AG09309 (cell line): ENCODE data around the gene PRKAG2.
A peak's percentile ranks its signal among the peaks of the same experiment; 100 is the strongest.

Experiments used
- DNase-seq: peaks from one replicate; pipeline ENCODE4 v3.0.0-alpha.2; 2010; ENCODE audit warnings: low read depth
- H3K4me3 ChIP-seq: 2 replicates; pipeline ENCODE4 v1.5.1; 2011; ENCODE audit warnings: mild to moderate bottlenecking, low read depth, low read length, moderate library complexity; ENCODE audit not compliant: control insufficient read depth
- TF ChIP-seq, protein P1 (sequence below): IDR thresholded peaks from 2 replicates; pipeline ENCODE4 v1.5.1; 2011; ENCODE audit warnings: mild to moderate bottlenecking, low read depth, low read length, inconsistent platforms; ENCODE audit not compliant: insufficient read depth, control insufficient read depth; ENCODE audit errors: missing control alignments

PRKAG2 gene

DNA sequence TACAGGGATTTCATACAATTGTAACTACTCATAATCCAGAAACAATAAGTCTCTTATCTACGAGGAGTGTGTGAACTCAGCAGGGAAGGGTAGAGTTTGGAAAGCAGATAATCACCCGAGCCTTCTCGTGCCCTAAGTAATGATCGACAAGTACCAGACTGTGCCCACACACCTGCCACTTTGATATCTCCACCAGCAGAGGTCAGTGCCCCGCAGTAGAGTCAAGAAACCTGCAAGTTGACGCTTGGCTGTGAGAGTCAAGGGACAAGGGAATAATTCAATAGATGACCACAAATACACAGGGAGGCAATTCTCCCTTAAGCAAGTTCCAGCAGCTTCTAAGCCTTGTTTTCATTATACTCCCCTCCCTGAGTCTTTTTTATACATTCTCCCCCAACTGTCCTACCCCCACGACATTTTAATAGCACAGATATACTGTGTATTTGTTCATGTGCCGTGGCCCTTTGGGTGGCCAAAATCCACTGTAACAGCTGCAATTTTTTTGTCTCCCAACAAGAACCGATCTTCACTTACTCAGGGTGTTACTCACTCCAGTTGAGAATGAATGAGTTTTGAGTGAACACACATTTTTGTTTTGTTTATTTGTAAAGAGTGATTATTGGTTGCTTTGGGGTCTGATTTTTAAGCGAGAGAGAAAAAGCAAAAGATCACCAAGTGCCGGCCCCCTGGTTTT is 250.3 kb downstream of the PRKAG2 start:
- TF ChIP-seq, protein P1, sequence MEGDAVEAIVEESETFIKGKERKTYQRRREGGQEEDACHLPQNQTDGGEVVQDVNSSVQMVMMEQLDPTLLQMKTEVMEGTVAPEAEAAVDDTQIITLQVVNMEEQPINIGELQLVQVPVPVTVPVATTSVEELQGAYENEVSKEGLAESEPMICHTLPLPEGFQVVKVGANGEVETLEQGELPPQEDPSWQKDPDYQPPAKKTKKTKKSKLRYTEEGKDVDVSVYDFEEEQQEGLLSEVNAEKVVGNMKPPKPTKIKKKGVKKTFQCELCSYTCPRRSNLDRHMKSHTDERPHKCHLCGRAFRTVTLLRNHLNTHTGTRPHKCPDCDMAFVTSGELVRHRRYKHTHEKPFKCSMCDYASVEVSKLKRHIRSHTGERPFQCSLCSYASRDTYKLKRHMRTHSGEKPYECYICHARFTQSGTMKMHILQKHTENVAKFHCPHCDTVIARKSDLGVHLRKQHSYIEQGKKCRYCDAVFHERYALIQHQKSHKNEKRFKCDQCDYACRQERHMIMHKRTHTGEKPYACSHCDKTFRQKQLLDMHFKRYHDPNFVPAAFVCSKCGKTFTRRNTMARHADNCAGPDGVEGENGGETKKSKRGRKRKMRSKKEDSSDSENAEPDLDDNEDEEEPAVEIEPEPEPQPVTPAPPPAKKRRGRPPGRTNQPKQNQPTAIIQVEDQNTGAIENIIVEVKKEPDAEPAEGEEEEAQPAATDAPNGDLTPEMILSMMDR, result peak; percentile 45
- DNase-seq, result no peak
- H3K4me3 ChIP-seq, result no peak overlapping the region

- TF ChIP-seq, protein P1, result no peak
- no peak for DNase-seq
- H3K4me3 ChIP-seq, result no peak overlapping the region
Measured at GRCh38 chr7:151625606-151626005, 251.3 kb downstream of the PRKAG2 start.

GRCh38 chr7:151624246-151624928 is 252.5 kb downstream of the PRKAG2 start:
- no peak for DNase-seq
- H3K4me3 ChIP-seq, result no peak overlapping the region
- TF ChIP-seq, protein P1, result no peak

GRCh38 chr7:151623766-151624165 is 253.1 kb downstream of the PRKAG2 start:
- no peak for DNase-seq
- TF ChIP-seq, protein P1, result no peak
- no peak overlapping the region for H3K4me3 ChIP-seq

DNA sequence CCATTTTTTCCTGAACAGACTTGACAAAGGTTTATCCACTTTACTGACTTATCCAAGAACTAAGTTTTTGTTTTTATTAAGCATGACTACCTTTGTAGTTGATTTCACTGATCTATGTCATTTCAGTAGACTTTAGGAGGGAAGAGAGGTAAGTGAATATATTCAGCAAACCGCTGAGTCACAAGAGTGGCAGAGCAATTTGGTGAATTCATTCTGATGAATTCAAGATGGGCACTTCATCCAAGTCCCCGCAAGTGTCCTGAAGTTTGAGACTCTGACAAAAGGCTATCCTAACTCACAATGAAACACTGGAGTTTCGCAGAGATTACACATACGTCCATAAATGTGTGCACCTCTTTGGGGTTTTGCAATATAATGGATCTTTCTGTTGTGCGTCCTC is 255.0 kb downstream of the PRKAG2 start:
- TF ChIP-seq, protein P1, result no peak
- no peak overlapping the region for H3K4me3 ChIP-seq
- DNase-seq, result no peak

DNA sequence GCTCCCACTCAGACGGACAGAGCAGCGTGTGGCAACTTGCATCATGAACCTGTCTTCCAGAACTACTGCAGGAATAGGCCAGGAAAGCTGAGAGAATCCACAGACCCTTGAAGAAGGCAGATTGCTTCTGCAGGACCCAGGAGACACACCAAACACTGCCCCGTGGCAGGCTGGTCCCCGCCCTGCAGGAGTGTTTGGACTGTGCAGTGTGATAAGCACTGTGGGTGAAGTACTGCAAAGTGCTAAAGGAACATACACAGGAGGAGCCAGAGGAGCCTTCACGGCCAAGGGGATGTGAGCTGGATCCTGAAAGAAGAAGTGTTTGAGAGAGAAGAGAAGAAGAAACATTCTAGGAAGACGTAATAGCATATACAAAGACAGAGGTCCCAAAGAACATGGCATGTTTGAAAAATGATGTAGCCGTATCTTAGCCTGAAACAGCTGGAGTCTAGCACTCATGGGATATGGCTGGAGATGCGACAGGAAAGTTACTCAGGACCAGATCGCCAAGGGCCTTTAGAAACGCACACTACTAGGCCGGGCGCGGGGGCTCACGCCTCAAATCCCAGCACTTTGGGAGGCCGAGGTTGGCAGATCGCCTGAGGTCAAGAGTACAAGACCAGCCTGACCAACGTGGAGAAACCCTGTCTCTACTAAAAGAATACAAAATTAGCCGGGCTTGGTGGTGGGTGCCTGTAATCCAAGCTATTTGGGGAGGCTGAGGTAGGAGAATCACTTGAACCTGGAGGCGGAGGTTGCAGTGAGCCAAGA is 260.3 kb downstream of the PRKAG2 start:
- no peak overlapping the region for H3K4me3 ChIP-seq
- TF ChIP-seq, protein P1, result no peak
- no peak for DNase-seq
